Measurements from ENCODE around the gene DPF3. TPM values are rescaled to one million over a fixed set of nuclear protein-coding genes. Genes with fewer than 3 reads are reported as not detected.

The DPF3 gene
- total and polyA plus RNA-seq, 2 of the 13 experiments (the other 11 are each of a cell fraction or from before 2014, with no cell fraction given): 0.09 to 0.60 TPM

DNA sequence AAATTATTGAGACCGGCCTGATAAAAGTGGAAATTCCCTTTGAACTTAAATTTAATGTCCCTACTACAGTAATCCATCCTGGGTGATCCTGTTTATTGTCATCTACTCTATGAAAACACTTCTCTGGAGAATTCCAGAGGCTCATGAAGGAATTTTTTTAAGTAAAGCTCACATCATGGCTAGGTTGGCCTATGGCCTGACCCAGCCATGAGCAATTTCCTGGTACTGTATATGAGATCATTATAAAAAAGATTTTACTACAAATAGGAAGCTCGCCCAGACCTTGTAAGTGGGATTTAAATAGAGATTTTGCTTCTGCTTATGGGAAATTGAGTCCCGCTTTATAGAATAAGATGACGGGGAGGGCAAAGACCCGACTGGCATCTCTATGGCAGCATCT is 215.5 kb downstream of the DPF3 start:
- Histone ChIP-seq H3K27ac (ENCODE audit: extremely low read length, insufficient read depth, low read length) (no peak overlapping the region), H3K4me3 (replicated peaks in 1 of 3; ENCODE audit: insufficient read depth in 1 of 3, low read depth in 2 of 3, low read length in 3 of 3) (no peak overlapping the region), H3K36me3 (replicated peaks in 1 of 2; ENCODE audit: control insufficient read depth in 1 of 2, insufficient read depth in 2 of 2, low read length in 2 of 2) (no peaks in the 10 kb centered on the region), H3K9me3 (ENCODE audit: low read length) (no peaks in the 10 kb centered on the region), H3K79me2 (ENCODE audit: insufficient read depth, low read length) (no peaks in the 10 kb centered on the region), H2AFZ (ENCODE audit: low read length) (no peak overlapping the region), H3K9ac (ENCODE audit: insufficient read depth, low read depth, low read length) (no peak overlapping the region), H3K4me2 (ENCODE audit: low read depth, low read length) (no peak overlapping the region), H3K4me1 (ENCODE audit: insufficient read depth, low read length) (no peaks in the 10 kb centered on the region), H4K20me1 (ENCODE audit: insufficient read depth, low read length) (no peaks in the 10 kb centered on the region), H3K27me3 (ENCODE audit: control insufficient read depth in 1 of 2, insufficient read depth in 2 of 2, low read length in 2 of 2) (peaks cover 0 to 22% of the 10 kb centered on the region in 2 experiments; a peak in 3 of 5 replicates)
- 49% methylated on average over 5 of the region's 5 CpGs for WGBS (ENCODE audit: low lambda C conversion rate)
- ATAC-seq (no peak), DNase-seq (ENCODE audit: low spot score) (no peak), FAIRE-seq (no peak)
- no peak for TF ChIP-seq ZNF720 (CRISPR knock-in tag; IDR thresholded peaks at IDR 0.05)
- TF ChIP-seq ZNF143 (CRISPR knock-in tag; IDR thresholded peaks at IDR 0.05): no peak
- no peak for TF ChIP-seq ESRRA (CRISPR knock-in tag; IDR thresholded peaks at IDR 0.05; ENCODE audit: low read depth)
- no peak for TF ChIP-seq NFIB (CRISPR knock-in tag; IDR thresholded peaks at IDR 0.05; ENCODE audit: borderline replicate concordance)
- TF ChIP-seq ZNF549 (CRISPR knock-in tag; IDR thresholded peaks at IDR 0.05): no peak
- no peak for TF ChIP-seq JARID2 (CRISPR knock-in tag; IDR thresholded peaks at IDR 0.05; ENCODE audit: insufficient replicate concordance)
- TF ChIP-seq, protein P1, sequence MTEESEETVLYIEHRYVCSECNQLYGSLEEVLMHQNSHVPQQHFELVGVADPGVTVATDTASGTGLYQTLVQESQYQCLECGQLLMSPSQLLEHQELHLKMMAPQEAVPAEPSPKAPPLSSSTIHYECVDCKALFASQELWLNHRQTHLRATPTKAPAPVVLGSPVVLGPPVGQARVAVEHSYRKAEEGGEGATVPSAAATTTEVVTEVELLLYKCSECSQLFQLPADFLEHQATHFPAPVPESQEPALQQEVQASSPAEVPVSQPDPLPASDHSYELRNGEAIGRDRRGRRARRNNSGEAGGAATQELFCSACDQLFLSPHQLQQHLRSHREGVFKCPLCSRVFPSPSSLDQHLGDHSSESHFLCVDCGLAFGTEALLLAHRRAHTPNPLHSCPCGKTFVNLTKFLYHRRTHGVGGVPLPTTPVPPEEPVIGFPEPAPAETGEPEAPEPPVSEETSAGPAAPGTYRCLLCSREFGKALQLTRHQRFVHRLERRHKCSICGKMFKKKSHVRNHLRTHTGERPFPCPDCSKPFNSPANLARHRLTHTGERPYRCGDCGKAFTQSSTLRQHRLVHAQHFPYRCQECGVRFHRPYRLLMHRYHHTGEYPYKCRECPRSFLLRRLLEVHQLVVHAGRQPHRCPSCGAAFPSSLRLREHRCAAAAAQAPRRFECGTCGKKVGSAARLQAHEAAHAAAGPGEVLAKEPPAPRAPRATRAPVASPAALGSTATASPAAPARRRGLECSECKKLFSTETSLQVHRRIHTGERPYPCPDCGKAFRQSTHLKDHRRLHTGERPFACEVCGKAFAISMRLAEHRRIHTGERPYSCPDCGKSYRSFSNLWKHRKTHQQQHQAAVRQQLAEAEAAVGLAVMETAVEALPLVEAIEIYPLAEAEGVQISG (CRISPR knock-in tag; IDR thresholded peaks at IDR 0.05): no peak
- no peak for TF ChIP-seq RARG (CRISPR knock-in tag; IDR thresholded peaks at IDR 0.05; ENCODE audit: low read depth)
- TF ChIP-seq HIVEP1 (CRISPR knock-in tag; IDR thresholded peaks at IDR 0.05): no peak
- TF ChIP-seq ARNT (IDR thresholded peaks at IDR 0.05): no peak
- ChIA-PET POLR2A (no interaction called here), CTCF (ENCODE audit: low intra/inter-chr PET ratio, low total read pairs) (no interaction called here)
- intact Hi-C loops (cut with micrococcal nuclease; ENCODE audit: unreplicated experiment): no loop called here
- in situ Hi-C loops (cut with HindIII; ENCODE audit: extremely low pct_ligation_motif_present, low pct_unique_long_range_greater_than_20kb): no loop called here
- BruUV-seq (replicated peaks): no TSS peak
